Transverse colon (tissue), 4 donors: ENCODE data around the gene FOXG1. TPM values are rescaled to one million over a fixed set of nuclear protein-coding genes. Genes with fewer than 3 reads are reported as not detected.
A peak's percentile ranks its signal among the peaks of the same experiment; 100 is the strongest.

Experiments
- DNase-seq: peaks from one replicate; pipeline ENCODE4 v3.0.0-alpha.2; 2019
- H3K27ac ChIP-seq, 4 donors: fragments of 200-600 bp; sonication (generic); 2 replicates each; pipeline ENCODE4 v1.5.1; 2016 to 2018; ENCODE audit warnings: inconsistent platforms in 4 of 4
- H3K27me3 ChIP-seq: fragments of 200-600 bp; sonication (generic); 2 replicates; pipeline ENCODE4 v1.5.1; 2017; ENCODE audit warnings: inconsistent platforms
- H3K36me3 ChIP-seq, 4 donors: fragments of 200-600 bp; sonication (generic); 2 replicates each; pipeline ENCODE4 v1.5.1; 2017 to 2019; ENCODE audit warnings: inconsistent platforms in 4 of 4
- H3K4me1 ChIP-seq, 4 donors: fragments of 200-600 bp; sonication (generic); 2 replicates each; pipeline ENCODE4 v1.5.1; 2017 to 2020; ENCODE audit warnings: inconsistent platforms in 4 of 4
- H3K4me3 ChIP-seq, 4 donors: fragments of 200-600 bp; sonication (generic); 1 replicate in 1 of 4; 2 replicates in 3 of 4; pipeline versions ENCODE4 v1.5.1 to v1.6.1; 2017 to 2019; ENCODE audit warnings: inconsistent platforms in 4 of 4
- H3K9me3 ChIP-seq, 2 donors: fragments of 200-600 bp; sonication (generic); 2 replicates each; pipeline ENCODE4 v1.5.1; 2017 to 2019; ENCODE audit warnings: inconsistent platforms in 2 of 2
- CTCF ChIP-seq, 5 experiments: fragments of 200-600 bp in 3 of 5; fragments of 450-650 bp in 2 of 5; sonication (generic) in 3 of 5; IDR thresholded peaks; 1 replicate in 2 of 5; 2 replicates in 3 of 5; pipeline ENCODE4 v1.5.1; 2016 to 2017; ENCODE audit warnings: antibody characterized with exemption in 5 of 5, inconsistent platforms in 3 of 5, mild to moderate bottlenecking in 2 of 5, moderate library complexity in 1 of 5
- EP300 ChIP-seq: sonication (generic); formaldehyde crosslinking; IDR thresholded peaks from one replicate; pipeline ENCODE4 v1.6.1; 2017; ENCODE audit warnings: antibody characterized with exemption, low read depth
- POLR2A ChIP-seq: fragments of 450-650 bp; IDR thresholded peaks from one replicate; pipeline ENCODE4 v1.6.1; 2016; ENCODE audit warnings: antibody characterized with exemption, mild to moderate bottlenecking, moderate library complexity
- POLR2AphosphoS5 ChIP-seq, 3 donors: sonication (generic); formaldehyde crosslinking; IDR thresholded peaks; one replicate each; pipeline ENCODE4 v1.6.1; 2016; ENCODE audit warnings: antibody characterized with exemption in 3 of 3
- WGBS, 2 donors: methylation state at CpG; one replicate each; pipeline ENCODE4 v1.1.5; 2018; ENCODE audit warnings: low coverage in 1 of 2; 5-methylcytosine and 5-hydroxymethylcytosine counted together
- in situ Hi-C, 4 donors: fragments of 200-750 bp; cut with MboI; loops; one replicate each; pipeline versions ENCODE4 v1.15.0 to v1.15.1; 2017; ENCODE audit warnings: low sequenced_read_pairs in 3 of 4, low pct_ligation_motif_present in 1 of 4, low pct_unique_long_range_greater_than_20kb in 1 of 4
- intact Hi-C: fragments of 100-400 bp; cut with DNase I; formaldehyde crosslinking; loops from one replicate; pipeline ENCODE4 v1.15.1; 2023; ENCODE audit warnings: low total_unique reads
- total RNA-seq, 4 donors: library from RNA; depleted of rRNA; stranded (reverse); fragments of >200 nt; gene quantifications; one replicate each; pipeline ENCODE4 v1.1.0, GENCODE V29; 2016

The FOXG1 gene
- total RNA-seq, 4 donors from 2014 or later, result not detected

GRCh38 chr14:28784096-28785048 is 17.8 kb downstream of the FOXG1 start:
- no peaks in the 10 kb centered on the region for H3K36me3 ChIP-seq
- H3K4me1 ChIP-seq, result peaks cover 0 to 10% (median 3%) of the 10 kb centered on the region in 4 donors
- intact Hi-C loops, result no loop called here
- peaks cover 71% of the 10 kb centered on the region for H3K27me3 ChIP-seq
- TF ChIP-seq POLR2AphosphoS5 (IDR thresholded peaks at IDR 0.05), result no peak
- no peak for TF ChIP-seq POLR2A
- no peak for TF ChIP-seq CTCF (IDR thresholded peaks at IDR 0.05)
- TF ChIP-seq EP300, result no peak
- DNase-seq, result no peak
- 11 to 17% methylated on average over 16 of the region's 16 CpGs for WGBS, 2 donors
- no peak overlapping the region for H3K27ac ChIP-seq
- H3K9me3 ChIP-seq, result no peaks in the 10 kb centered on the region
- H3K4me3 ChIP-seq, result no peak overlapping the region
- in situ Hi-C loops, result no loop called here

- H3K27ac ChIP-seq, result no peak overlapping the region
- WGBS, 2 donors, result 35 to 40% methylated on average over 2 to 62 of the region's 62 CpGs
- no peak for DNase-seq
- peaks cover 0 to 10% (median 3%) of the 10 kb centered on the region in 4 donors for H3K4me1 ChIP-seq
- in situ Hi-C loops (no loop called here), intact Hi-C loops (no loop called here)
- H3K4me3 ChIP-seq, result peak overlapping the region in 1 of 4 donors; percentile 8
- no peaks in the 10 kb centered on the region for H3K36me3 ChIP-seq
- TF ChIP-seq POLR2A (no peak), CTCF (IDR thresholded peaks at IDR 0.05) (no peak), POLR2AphosphoS5 (IDR thresholded peaks at IDR 0.05) (no peak), EP300 (no peak)
- no peaks in the 10 kb centered on the region for H3K9me3 ChIP-seq
- peaks cover 62% of the 10 kb centered on the region for H3K27me3 ChIP-seq
Measured at GRCh38 chr14:28785096-28785952, 18.7 kb downstream of the FOXG1 start.

GRCh38 chr14:28807518-28807917 is 40.9 kb downstream of the FOXG1 start:
- intact Hi-C loops, result no loop called here
- Histone ChIP-seq H3K27me3 (no peaks in the 10 kb centered on the region), H3K36me3 (no peaks in the 10 kb centered on the region), H3K9me3 (no peaks in the 10 kb centered on the region), H3K27ac (no peak overlapping the region), H3K4me3 (no peak overlapping the region), H3K4me1 (no peaks in the 10 kb centered on the region)
- no peak for DNase-seq
- 67 to 91% methylated on average over 1 of the region's 1 CpG for WGBS, 2 donors
- TF ChIP-seq EP300, result no peak
- no peak for TF ChIP-seq POLR2A
- no peak for TF ChIP-seq POLR2AphosphoS5 (IDR thresholded peaks at IDR 0.05)
- no peak for TF ChIP-seq CTCF (IDR thresholded peaks at IDR 0.05)
- in situ Hi-C loops, result no loop called here

- no peak for DNase-seq
Measured at GRCh38 chr14:28813810-28814209, 47.2 kb downstream of the FOXG1 start.

More at GRCh38 chr14:28813810-28814209, 47.2 kb downstream of the FOXG1 start:
- intact Hi-C loops, result no loop called here
- H3K9me3 ChIP-seq, result no peaks in the 10 kb centered on the region
- no peak overlapping the region for H3K4me3 ChIP-seq
- no peaks in the 10 kb centered on the region for H3K36me3 ChIP-seq
- H3K27me3 ChIP-seq, result no peaks in the 10 kb centered on the region
- WGBS, 2 donors, result 69 to 83% methylated on average over 3 of the region's 3 CpGs
- no peak overlapping the region for H3K27ac ChIP-seq
- no peaks in the 10 kb centered on the region for H3K4me1 ChIP-seq
- TF ChIP-seq POLR2AphosphoS5 (IDR thresholded peaks at IDR 0.05) (no peak), EP300 (no peak), POLR2A (no peak), CTCF (IDR thresholded peaks at IDR 0.05) (no peak)
- in situ Hi-C loops, result no loop called here
